GM21526 (cell line): ENCODE measurements around the gene GABARAPL1.
A peak's percentile ranks its signal among the peaks of the same experiment; 100 is the strongest.
"Not testable (repeated sequence)": the region's sequence is repeated elsewhere in the genome, so short reads cannot be mapped to it uniquely, and the experiment has no call there.

Source experiments
- ATAC-seq: cut with Tn5 transposase; IDR thresholded peaks from one replicate; pipeline ENCODE4 v1.9.1; 2021; ENCODE audit warnings: moderate library complexity; ENCODE audit not compliant: unreplicated experiment, low FRiP score

Gene GABARAPL1

DNA sequence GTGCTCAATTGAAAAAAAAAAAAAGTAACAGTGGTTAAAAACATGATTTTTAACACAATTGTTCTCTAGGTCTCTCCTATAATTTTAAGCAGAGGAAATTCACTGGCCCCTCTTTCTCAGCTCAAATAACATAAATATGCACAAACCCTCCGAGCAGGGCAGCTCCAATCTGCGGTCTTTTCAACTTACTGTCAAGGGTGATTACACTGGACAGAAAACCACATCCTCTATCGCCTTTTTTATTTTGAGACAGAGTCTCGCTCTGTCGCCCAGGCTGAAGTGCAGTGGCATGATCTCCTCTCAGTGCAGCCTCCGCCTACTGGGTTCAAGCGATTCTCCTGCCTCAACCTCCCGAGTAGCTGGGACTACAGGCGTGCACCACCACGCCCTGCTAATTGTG, 16.5 kb upstream of the GABARAPL1 start:
- peak; percentile 95 for ATAC-seq

GRCh38 chr12:10197879-10198278, 14.8 kb upstream of the GABARAPL1 start:
- no peak for ATAC-seq

DNA sequence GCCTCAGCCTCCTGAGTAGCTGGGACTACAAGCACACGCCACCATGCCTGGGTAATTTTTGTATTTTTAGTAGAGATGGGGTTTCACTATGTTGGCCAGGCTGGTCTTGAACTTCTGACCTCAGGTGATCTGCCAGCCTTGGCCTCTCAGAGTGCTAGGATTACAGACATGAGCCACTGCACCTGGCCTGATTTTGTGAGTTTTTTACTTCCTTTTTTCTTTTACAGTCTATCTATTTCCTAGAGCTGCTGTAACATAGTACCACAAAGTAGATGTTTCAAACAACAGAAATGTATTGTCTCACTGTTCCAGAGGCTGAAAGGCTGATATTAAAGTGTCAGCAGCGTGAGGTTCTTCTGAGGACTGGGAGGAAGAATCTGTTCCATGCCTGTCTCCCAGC, 8.2 kb upstream of the GABARAPL1 start:
- not testable (repeated sequence) for ATAC-seq

GRCh38 chr12:10205220-10205807, 7.4 kb upstream of the GABARAPL1 start:
- ATAC-seq, result no peak

DNA sequence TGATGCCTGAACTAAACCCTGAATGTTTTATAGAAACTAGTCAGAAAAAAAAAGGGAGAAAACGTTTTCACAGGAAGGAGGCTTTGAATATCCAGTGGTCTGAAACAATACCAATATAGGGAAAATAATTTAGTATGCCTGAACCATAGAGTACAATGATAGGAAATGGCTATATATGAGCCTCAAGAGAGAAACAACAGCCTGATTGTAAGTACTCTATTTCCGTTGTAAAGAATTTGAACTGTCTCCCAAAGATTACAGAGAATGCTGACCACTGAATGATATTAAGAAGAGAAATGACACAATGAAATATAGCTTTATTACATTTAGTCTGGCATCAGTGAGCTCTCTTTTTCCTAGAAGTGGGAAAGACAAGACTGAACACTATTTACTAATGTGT, 5.5 kb upstream of the GABARAPL1 start:
- no peak for ATAC-seq

DNA sequence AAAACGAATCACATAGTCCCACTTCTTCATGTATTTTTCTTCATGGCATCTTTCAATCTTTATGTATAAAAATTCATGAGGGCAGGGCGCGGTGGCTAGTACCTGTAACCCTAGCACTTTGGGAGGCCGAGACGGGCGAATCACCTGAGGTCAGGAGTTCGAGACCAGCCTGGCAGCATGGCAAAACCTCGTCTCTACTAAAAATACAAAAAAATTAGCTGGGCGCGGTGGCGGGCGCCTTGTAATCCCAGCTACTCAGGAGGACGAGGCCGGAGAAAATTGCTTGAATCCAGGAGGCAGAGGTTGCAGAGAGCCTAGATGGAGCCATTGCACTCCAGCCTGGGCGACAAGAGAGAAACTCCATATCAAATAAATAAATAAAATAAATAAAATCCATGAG, 2.5 kb upstream of the GABARAPL1 start:
- ATAC-seq, result no peak

- no peak for ATAC-seq
These were observed 1.4 kb upstream of the GABARAPL1 start for GRCh38 chr12:10211101-10211939.

DNA sequence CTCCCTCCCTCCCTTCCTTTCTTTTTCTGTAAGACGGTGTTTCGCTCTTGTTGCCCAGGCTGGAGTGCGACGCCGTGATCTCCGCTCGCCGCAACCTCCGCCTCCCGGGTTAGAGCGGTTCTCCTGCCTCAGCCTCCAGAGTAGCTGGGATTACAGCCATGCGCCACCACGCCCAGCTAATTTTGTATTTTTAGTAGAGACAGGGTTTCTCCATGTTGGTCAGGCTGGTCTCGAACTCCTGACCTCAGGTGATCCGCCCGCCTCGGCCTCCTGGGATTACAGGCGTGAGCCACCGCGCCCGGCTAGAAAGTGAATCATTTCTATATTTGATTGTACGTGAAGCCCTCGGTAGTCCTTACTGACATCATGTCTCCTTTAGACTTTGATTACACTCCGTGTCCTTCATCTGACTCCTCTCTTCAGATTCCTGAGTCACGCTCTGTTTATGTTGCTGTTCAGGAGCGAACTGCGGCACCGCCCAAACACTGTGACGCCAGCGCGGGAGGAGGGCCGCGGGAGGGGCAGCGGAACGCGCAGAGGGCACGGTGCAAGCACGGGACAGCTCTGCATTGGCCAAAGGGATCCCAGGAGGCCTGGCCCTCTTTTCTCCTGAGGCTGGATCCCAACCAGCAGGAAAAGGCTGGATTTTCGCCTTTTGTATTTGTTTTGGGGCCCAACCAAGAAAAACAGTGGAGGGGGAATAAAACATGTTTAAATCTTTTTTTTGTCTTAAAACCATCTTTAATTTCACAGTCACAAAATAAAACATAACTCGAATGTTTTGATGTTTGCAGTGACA, 538 bp upstream of the GABARAPL1 start:
- peak; percentile 68 for ATAC-seq

DNA sequence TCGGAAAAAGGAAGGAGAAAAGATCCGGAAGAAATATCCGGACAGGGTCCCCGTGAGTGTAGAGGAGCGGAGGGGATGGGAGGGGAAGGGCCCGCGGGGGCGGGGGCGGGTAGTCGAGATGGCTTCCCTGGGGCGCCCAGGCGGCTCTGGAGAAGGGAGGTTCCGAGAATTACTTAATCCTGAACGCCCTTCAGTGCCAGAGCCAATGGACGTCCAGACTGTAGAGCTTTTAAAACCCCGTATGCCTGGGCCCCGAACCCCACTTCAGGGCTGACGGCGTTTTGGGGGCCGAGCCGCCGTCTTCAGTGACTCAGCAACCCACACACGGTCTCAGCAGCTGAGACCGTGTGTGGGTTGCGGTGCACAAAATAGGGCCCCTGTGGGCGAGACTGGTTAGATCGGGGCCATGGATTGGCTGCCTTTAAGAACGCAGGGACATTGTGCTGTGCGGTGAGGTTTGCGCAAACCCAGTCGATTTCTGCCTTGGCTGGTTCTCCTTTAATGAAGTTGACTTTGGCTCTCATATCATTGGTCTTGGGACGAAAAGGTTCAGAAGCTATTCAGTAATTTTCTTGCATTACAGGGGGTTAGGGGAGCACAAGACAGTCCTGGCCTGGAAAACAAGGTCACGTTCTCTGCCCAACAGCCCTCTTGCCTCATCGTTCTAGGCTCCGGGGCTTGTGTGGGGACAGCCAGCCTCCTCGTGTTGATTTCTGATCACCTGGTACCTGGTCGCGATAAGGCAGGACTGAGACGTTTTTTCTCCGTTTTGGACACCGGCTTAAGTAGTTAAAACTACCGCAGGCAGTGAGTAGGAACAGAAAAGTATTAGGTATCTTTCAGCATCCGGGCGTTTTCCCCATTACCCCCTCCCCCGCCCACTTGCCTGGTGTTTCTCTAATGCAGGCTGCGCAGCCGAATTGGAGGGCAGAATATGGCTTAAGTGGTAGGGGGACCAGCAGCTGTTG, 775 bp downstream of the GABARAPL1 start:
- ATAC-seq, result peak; percentile 48

DNA sequence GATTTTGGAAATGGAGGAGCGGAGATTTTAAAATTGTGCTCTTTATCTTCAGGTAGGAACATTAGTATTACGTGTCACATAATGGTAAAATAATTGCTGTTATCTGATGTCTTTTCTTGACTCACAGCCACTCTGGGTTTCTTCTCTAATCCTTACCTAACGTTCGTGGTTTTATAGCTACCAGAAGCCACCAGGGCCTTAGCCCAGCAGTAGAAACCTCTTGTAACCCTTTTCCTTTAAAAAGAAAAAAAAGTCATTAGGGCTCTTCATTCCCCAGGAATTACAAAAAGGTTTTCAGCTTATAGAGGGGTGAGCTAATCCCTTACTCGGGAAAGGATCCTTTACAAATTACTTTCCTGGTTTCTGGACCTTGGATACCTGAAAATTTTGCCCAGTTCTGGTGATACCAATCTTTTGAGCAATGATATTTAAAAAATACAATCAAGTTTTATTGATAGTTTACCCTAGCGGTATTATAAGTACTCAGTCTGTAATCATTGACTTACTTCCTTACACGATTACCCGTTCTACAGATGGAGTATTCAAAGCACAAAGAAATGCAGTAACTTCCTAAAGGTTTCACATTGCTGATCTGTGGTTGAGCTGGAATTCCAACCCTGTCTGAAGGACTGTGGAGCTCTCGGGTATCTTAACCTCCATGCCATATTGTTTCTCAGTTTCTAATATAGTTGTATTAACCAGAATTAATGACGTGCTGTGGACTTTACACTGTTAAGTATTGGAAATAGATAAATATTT, 1.6 kb downstream of the GABARAPL1 start:
- no peak for ATAC-seq

DNA sequence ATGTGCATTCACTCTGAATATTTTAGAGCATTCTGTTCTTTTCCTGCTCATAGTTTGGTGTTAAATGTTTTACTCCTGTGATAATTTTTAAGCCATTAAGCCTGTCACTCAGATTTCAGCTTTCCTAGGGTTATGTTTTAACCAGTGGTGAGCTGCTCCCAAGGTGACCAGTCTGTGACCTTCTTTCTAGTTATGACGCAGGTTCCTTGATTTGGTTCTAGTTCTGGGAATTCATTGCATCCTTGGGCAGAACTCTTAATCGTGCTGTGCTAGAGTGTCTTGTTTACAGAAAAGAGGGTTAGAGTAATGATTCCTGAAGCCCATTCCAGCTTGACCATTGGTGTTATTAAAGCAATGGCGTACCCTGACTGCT, 2.2 kb downstream of the GABARAPL1 start:
- no peak for ATAC-seq

GRCh38 chr12:10215436-10215835, 2.8 kb downstream of the GABARAPL1 start:
- ATAC-seq, result no peak

DNA sequence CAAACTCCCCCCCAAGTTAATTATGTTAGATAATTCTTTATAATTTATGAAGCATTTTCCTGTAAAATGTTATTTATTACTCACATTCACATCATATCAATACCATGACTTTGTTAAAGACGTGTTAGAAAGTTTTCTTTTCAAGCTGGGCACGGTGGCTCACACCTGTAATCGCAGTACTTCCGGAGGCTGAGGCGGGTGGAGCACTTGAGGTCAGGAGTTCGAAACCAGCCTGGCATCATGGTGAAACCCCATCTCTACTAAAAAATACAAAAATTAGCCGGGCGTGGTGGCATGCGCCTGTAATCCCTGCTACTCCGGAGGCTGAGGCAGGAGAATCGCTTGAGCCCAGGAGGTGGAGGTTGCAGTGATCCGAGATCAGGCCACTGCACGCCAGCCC, 3.3 kb downstream of the GABARAPL1 start:
- not testable (repeated sequence) for ATAC-seq

DNA sequence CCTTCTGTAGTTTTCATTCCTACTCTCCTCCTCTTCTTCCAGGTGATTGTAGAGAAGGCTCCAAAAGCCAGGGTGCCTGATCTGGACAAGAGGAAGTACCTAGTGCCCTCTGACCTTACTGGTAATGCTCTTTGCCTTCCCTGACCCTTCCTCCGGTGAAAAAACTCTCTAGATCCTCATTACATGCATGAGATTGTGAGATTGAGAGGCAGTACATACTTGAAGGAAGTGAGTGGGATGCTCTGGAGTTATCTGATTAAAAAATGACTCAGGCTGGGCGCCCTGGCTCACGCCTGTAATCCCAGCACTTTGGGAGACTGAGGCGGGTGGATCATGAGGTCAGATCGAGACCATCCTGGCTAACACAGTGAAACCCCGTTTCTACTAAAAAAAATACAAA, 5.3 kb downstream of the GABARAPL1 start:
- no peak for ATAC-seq

DNA sequence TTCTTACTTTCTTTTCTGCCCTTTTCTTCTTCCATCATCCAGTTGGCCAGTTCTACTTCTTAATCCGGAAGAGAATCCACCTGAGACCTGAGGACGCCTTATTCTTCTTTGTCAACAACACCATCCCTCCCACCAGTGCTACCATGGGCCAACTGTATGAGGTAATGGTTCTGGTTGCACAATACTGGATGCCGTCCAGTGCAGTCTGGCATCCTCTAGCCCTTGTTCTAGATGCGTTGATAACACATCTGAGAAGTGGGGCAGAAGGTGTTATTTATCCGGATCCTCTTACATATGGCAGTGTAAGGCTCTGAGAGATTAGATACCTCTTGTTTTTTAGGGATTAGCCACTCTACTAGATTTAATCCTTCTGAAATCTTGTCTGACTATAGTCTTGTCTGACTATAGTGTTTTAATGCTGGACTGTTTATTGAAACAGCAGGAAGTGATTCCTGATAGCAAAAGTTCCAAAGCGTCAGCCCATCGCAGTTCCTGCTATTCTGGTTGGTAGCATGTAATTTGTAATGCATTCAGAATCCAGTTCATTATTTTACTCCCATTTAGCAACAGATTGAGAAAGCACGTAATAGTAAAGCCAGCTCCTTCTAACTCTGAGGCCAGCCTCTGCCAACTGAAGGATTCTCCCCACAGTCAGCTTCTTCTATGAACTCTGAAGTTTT, 7.9 kb downstream of the GABARAPL1 start:
- ATAC-seq, result no peak

DNA sequence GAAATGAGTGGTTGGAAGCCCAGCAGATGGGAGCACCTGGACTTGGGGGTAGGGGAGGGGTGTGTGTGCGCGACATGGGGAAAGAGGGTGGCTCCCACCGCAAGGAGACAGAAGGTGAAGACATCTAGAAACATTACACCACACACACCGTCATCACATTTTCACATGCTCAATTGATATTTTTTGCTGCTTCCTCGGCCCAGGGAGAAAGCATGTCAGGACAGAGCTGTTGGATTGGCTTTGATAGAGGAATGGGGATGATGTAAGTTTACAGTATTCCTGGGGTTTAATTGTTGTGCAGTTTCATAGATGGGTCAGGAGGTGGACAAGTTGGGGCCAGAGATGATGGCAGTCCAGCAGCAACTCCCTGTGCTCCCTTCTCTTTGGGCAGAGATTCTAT, 9.2 kb downstream of the GABARAPL1 start:
- ATAC-seq, result no peak

DNA sequence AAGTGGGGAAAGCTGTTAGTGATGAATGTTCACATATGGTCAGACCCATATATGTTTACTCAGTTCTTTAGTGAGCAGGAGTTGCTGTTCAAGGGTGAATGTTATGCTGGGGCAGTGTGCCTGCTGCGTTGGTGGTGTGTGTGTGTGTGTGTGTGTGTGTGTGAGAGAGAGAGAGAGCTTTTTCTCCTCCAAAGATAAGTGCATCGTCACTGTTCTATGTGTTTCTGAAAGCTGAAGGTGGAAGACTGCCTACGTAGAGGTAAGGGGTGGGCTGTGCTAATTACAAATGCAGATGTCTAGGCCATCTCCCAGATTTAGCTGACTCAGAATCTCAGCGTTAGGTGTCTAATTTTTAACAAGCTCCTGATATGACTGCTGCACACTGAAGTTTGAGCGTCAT, 10.5 kb downstream of the GABARAPL1 start:
- ATAC-seq, result no peak

GRCh38 chr12:10225426-10225825, 12.7 kb downstream of the GABARAPL1 start:
- ATAC-seq, result not testable (repeated sequence)

GRCh38 chr12:10226086-10226485, 13.4 kb downstream of the GABARAPL1 start:
- no peak for ATAC-seq
